HepG2 (cell line): Measurements from ENCODE around the gene RAB14. TPM values are rescaled to one million over a fixed set of nuclear protein-coding genes. Genes with fewer than 3 reads are reported as not detected.
A peak's percentile ranks its signal among the peaks of the same experiment; 100 is the strongest.

Experiments used
- AGO2 ChIP-seq: fragments of 200-400 bp; formaldehyde crosslinking; optimal IDR thresholded peaks from 2 replicates; pipeline ENCODE3; 2017; ENCODE audit warnings: mild to moderate bottlenecking, low read depth, low read length, moderate library complexity
- CENPT ChIP-seq: sonication (generic); formaldehyde crosslinking; IDR thresholded peaks from 2 replicates; pipeline ENCODE4 v1.8.0; 2022; ENCODE audit warnings: low read depth, mild to moderate bottlenecking, moderate library complexity, missing genetic modification reagents
- FOXP1 ChIP-seq, 2 experiments: fragments of 450-650 bp in 1 of 2; IDR thresholded peaks; 2 replicates each; pipeline ENCODE4 v1.6.1; 2017 to 2018; ENCODE audit warnings: antibody characterized with exemption in 1 of 2
- KLF6 ChIP-seq: IDR thresholded peaks from 2 replicates; pipeline ENCODE4 v1.8.0; 2016; ENCODE audit warnings: missing biosample characterization, missing genetic modification reagents
- SP140L ChIP-seq: sonication (generic); formaldehyde crosslinking; IDR thresholded peaks from 2 replicates; pipeline ENCODE4 v1.4.0; 2020; ENCODE audit warnings: missing genetic modification reagents, borderline replicate concordance
- TCF7L2 ChIP-seq: IDR thresholded peaks from 2 replicates; pipeline ENCODE4 v1.6.1; 2011; ENCODE audit warnings: mild to moderate bottlenecking, low read depth, low read length, moderate library complexity
- ZFX ChIP-seq: sonication (generic); formaldehyde crosslinking; IDR thresholded peaks from 2 replicates; pipeline ENCODE4 v1.4.0; 2020; ENCODE audit warnings: mild to moderate bottlenecking, low read depth, missing genetic modification reagents, moderate library complexity
- ZNF235 ChIP-seq: sonication (generic); formaldehyde crosslinking; IDR thresholded peaks from 2 replicates; pipeline ENCODE4 v1.8.1; 2023; ENCODE audit warnings: mild to moderate bottlenecking, missing genetic modification reagents, borderline replicate concordance
- polyA plus RNA-seq, 8 experiments: library from polyadenylated mRNA; depleted of rRNA in 3 of 8; stranded (reverse) in 7 of 8; unstranded in 1 of 8; fragments of >200 nt; fragmentation: Illumina TruSeq in 4 of 8; extraction: Trizol in 4 of 8; gene quantifications; 2 replicates each; pipeline versions ENCODE4 v1.2.1 to v1.2.3, GENCODE V29; 2011 to 2016; ENCODE audit warnings: low read depth in 4 of 8, missing spikeins in 1 of 8, mixed read lengths in 1 of 8; ENCODE audit not compliant: insufficient read depth in 1 of 8
- total RNA-seq, 5 experiments: library from RNA; depleted of rRNA; stranded (reverse); fragments of >200 nt; fragmentation: Illumina TruSeq; extraction: Trizol; gene quantifications; 2 replicates each; pipeline ENCODE4 v1.2.3, GENCODE V29; 2016; ENCODE audit warnings: low read depth in 1 of 5
- TF ChIP-seq, protein P1 (sequence below): sonication (generic); formaldehyde crosslinking; IDR thresholded peaks from 2 replicates; pipeline ENCODE4 v1.4.0; 2020; ENCODE audit warnings: missing genetic modification reagents
- TF ChIP-seq, protein P2 (sequence below): sonication (generic); formaldehyde crosslinking; conservative IDR thresholded peaks from 2 replicates; pipeline ENCODE4 v1.5.0; 2020; ENCODE audit warnings: missing genetic modification reagents
- TF ChIP-seq, protein P3 (sequence below): IDR thresholded peaks from 2 replicates; pipeline ENCODE4 v1.6.1; 2016; ENCODE audit warnings: missing biosample characterization, missing genetic modification reagents, low read depth
- TF ChIP-seq, protein P4 (sequence below): sonication (generic); formaldehyde crosslinking; IDR thresholded peaks from 2 replicates; pipeline ENCODE4 v1.8.1; 2023; ENCODE audit warnings: mild to moderate bottlenecking, missing genetic modification reagents
- TF ChIP-seq, protein P5 (sequence below): sonication (generic); formaldehyde crosslinking; conservative IDR thresholded peaks from 2 replicates; pipeline ENCODE4 v1.8.0; 2022; ENCODE audit warnings: mild to moderate bottlenecking, moderate library complexity, missing genetic modification reagents
- TF ChIP-seq, protein P6 (sequence below): IDR thresholded peaks from 2 replicates; pipeline ENCODE4 v1.6.1; 2012; ENCODE audit warnings: inconsistent platforms

The RAB14 gene
- total and polyA plus RNA-seq, 2 of the 13 experiments (the other 11 are each of a cell fraction or from before 2014, with no cell fraction given), result 17.4 to 19.3 TPM

DNA sequence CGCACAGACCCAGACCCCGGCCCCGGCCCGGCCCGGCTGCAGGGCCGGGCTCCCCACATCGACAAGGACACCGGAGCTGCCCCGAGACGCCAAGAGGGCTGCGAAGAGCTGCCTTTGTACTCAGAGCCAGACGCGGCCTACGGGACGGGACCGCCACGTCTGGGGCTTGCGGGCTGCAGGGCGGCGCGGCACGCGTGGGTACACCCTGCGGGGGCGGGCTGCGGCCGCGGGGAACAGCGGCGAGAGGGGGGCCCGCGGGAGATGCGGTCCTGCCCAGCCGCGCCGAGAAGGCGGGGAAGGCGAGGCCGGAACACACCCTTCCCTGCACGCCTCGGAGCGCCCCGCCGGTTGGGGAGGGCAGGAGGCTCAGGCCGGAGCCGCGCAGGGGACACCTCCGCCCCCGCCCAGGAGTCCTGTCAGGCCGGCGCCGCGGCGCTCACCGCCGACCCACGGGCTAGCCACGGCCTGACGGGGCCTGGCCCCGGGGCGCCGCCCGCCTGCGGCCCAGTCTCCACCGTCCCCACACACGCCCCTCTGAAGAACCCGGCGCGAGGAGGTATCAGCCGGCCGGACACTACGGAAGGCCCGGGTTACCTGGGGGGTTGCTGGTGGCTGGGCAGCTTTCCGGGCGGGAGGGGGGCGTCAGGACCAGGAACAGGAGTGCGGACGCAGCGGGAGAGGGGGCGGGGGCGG, 478 bp downstream of the RAB14 start (continued):
- TF ChIP-seq, protein P1, sequence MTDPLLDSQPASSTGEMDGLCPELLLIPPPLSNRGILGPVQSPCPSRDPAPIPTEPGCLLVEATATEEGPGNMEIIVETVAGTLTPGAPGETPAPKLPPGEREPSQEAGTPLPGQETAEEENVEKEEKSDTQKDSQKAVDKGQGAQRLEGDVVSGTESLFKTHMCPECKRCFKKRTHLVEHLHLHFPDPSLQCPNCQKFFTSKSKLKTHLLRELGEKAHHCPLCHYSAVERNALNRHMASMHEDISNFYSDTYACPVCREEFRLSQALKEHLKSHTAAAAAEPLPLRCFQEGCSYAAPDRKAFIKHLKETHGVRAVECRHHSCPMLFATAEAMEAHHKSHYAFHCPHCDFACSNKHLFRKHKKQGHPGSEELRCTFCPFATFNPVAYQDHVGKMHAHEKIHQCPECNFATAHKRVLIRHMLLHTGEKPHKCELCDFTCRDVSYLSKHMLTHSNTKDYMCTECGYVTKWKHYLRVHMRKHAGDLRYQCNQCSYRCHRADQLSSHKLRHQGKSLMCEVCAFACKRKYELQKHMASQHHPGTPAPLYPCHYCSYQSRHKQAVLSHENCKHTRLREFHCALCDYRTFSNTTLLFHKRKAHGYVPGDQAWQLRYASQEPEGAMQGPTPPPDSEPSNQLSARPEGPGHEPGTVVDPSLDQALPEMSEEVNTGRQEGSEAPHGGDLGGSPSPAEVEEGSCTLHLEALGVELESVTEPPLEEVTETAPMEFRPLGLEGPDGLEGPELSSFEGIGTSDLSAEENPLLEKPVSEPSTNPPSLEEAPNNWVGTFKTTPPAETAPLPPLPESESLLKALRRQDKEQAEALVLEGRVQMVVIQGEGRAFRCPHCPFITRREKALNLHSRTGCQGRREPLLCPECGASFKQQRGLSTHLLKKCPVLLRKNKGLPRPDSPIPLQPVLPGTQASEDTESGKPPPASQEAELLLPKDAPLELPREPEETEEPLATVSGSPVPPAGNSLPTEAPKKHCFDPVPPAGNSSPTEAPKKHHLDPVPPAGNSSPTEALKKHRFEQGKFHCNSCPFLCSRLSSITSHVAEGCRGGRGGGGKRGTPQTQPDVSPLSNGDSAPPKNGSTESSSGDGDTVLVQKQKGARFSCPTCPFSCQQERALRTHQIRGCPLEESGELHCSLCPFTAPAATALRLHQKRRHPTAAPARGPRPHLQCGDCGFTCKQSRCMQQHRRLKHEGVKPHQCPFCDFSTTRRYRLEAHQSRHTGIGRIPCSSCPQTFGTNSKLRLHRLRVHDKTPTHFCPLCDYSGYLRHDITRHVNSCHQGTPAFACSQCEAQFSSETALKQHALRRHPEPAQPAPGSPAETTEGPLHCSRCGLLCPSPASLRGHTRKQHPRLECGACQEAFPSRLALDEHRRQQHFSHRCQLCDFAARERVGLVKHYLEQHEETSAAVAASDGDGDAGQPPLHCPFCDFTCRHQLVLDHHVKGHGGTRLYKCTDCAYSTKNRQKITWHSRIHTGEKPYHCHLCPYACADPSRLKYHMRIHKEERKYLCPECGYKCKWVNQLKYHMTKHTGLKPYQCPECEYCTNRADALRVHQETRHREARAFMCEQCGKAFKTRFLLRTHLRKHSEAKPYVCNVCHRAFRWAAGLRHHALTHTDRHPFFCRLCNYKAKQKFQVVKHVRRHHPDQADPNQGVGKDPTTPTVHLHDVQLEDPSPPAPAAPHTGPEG (CRISPR knock-in tag), result peak; percentile 48; the same call in 1 of the 2 replicates
- TF ChIP-seq, protein P2, sequence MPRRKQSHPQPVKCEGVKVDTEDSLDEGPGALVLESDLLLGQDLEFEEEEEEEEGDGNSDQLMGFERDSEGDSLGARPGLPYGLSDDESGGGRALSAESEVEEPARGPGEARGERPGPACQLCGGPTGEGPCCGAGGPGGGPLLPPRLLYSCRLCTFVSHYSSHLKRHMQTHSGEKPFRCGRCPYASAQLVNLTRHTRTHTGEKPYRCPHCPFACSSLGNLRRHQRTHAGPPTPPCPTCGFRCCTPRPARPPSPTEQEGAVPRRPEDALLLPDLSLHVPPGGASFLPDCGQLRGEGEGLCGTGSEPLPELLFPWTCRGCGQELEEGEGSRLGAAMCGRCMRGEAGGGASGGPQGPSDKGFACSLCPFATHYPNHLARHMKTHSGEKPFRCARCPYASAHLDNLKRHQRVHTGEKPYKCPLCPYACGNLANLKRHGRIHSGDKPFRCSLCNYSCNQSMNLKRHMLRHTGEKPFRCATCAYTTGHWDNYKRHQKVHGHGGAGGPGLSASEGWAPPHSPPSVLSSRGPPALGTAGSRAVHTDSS, result no peak
- TF ChIP-seq, protein P3, sequence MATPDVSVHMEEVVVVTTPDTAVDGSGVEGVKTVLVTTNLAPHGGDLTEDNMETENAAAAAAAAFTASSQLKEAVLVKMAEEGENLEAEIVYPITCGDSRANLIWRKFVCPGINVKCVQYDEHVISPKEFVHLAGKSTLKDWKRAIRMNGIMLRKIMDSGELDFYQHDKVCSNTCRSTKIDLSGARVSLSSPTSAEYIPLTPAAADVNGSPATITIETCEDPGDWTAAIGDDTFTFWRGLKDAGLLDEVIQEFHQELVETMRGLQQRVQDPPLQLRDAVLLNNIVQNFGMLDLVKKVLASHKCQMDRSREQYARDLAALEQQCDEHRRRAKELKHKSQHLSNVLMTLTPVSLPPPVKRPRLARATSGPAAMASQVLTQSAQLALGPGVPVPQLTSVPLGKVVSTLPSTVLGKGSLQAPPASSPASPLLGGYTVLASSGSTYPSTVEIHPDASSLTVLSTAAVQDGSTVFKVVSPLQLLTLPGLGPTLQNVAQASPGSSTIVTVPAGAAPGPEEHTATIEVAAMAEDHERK, result no peak
- TF ChIP-seq AGO2 (peak; percentile 90), FOXP1 (IDR thresholded peaks at IDR 0.05) (no peak), FOXP1 (CRISPR knock-in tag; IDR thresholded peaks at IDR 0.05) (no peak), ZNF235 (CRISPR knock-in tag) (0 out of 2 replicates have a peak, but pooled peaks have one; percentile 46), TCF7L2 (no peak), ZFX (CRISPR knock-in tag) (peak; percentile 80; the same call in 1 of the 2 replicates), KLF6 (CRISPR knock-in tag) (no peak), SP140L (CRISPR knock-in tag) (no peak), CENPT (CRISPR knock-in tag) (0 out of 2 replicates have a peak, but pooled peaks have one; percentile 26)
- TF ChIP-seq, protein P4, sequence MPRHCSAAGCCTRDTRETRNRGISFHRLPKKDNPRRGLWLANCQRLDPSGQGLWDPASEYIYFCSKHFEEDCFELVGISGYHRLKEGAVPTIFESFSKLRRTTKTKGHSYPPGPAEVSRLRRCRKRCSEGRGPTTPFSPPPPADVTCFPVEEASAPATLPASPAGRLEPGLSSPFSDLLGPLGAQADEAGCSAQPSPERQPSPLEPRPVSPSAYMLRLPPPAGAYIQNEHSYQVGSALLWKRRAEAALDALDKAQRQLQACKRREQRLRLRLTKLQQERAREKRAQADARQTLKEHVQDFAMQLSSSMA, result peak; percentile 73; the same call in 1 of the 2 replicates
- TF ChIP-seq, protein P5, sequence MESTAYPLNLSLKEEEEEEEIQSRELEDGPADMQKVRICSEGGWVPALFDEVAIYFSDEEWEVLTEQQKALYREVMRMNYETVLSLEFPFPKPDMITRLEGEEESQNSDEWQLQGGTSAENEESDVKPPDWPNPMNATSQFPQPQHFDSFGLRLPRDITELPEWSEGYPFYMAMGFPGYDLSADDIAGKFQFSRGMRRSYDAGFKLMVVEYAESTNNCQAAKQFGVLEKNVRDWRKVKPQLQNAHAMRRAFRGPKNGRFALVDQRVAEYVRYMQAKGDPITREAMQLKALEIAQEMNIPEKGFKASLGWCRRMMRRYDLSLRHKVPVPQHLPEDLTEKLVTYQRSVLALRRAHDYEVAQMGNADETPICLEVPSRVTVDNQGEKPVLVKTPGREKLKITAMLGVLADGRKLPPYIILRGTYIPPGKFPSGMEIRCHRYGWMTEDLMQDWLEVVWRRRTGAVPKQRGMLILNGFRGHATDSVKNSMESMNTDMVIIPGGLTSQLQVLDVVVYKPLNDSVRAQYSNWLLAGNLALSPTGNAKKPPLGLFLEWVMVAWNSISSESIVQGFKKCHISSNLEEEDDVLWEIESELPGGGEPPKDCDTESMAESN (CRISPR knock-in tag), result peak; percentile 19; the same call in 1 of the 2 replicates
- TF ChIP-seq, protein P6, sequence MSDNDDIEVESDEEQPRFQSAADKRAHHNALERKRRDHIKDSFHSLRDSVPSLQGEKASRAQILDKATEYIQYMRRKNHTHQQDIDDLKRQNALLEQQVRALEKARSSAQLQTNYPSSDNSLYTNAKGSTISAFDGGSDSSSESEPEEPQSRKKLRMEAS, result 0 out of 2 replicates have a peak, but pooled peaks have one; percentile 18
